Neutrophil (primary cell): Measurements from ENCODE around the gene SLC35F6.

Experiments
- H3K27ac ChIP-seq: fragments of 200-600 bp; sonication (generic); 2 replicates; pipeline ENCODE4 v1.5.1; 2016; ENCODE audit warnings: mild to moderate bottlenecking, moderate library complexity
- H3K27me3 ChIP-seq: fragments of 200-600 bp; sonication (generic); 2 replicates; pipeline ENCODE4 v1.6.0; 2016; ENCODE audit warnings: mild to moderate bottlenecking
- H3K36me3 ChIP-seq: fragments of 200-600 bp; sonication (generic); 2 replicates; pipeline ENCODE4 v1.5.1; 2017
- H3K4me1 ChIP-seq, 2 experiments: fragments of 200-600 bp in 1 of 2; sonication (generic) in 1 of 2; 1 replicate in 1 of 2; 2 replicates in 1 of 2; pipeline versions ENCODE4 v1.5.1 to v1.6.1; 2013 to 2016; ENCODE audit warnings: low read depth in 1 of 2, low read length in 1 of 2, mild to moderate bottlenecking in 1 of 2, moderate library complexity in 1 of 2; ENCODE audit not compliant: control insufficient read depth in 1 of 2, insufficient read depth in 1 of 2
- H3K4me3 ChIP-seq, 2 experiments: fragments of 200-600 bp in 1 of 2; sonication (generic) in 1 of 2; 1 replicate in 1 of 2; 2 replicates in 1 of 2; pipeline ENCODE4 v1.5.1; 2013 to 2016; ENCODE audit warnings: low read depth in 1 of 2, low read length in 1 of 2, mild to moderate bottlenecking in 1 of 2, moderate library complexity in 1 of 2
- H3K9me3 ChIP-seq: fragments of 200-600 bp; sonication (generic); 2 replicates; pipeline ENCODE4 v1.5.1; 2016
- TF ChIP-seq, protein P1 (sequence below): fragments of 200-600 bp; sonication (generic); IDR thresholded peaks from 2 replicates; pipeline ENCODE4 v1.5.1; 2016; ENCODE audit warnings: antibody characterized with exemption

Gene SLC35F6

DNA sequence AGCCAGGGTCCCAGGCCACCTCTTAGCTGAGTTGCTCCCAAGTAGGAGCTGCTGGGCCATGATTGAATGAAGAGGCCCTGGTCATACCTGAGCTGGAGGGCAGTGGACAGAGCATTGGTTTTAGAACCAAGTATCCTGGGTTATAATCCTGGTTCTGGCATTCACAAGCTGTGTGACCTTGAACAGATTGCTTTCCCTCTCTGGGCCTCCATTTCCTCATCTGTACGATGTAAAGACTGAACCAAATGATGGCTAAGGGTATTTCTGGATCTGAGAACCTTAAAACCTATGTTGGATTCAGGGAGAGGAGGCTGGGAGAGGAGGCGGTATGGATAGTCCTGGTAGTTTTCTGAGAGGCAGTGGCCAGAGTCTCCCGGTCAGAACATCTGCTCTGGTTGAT is 40.6 kb upstream of the SLC35F6 start:
- Histone ChIP-seq H3K4me1 (no peaks in the 10 kb centered on the region), H3K27me3 (peaks cover 17% of the 10 kb centered on the region), H3K27ac (no peak overlapping the region)

DNA sequence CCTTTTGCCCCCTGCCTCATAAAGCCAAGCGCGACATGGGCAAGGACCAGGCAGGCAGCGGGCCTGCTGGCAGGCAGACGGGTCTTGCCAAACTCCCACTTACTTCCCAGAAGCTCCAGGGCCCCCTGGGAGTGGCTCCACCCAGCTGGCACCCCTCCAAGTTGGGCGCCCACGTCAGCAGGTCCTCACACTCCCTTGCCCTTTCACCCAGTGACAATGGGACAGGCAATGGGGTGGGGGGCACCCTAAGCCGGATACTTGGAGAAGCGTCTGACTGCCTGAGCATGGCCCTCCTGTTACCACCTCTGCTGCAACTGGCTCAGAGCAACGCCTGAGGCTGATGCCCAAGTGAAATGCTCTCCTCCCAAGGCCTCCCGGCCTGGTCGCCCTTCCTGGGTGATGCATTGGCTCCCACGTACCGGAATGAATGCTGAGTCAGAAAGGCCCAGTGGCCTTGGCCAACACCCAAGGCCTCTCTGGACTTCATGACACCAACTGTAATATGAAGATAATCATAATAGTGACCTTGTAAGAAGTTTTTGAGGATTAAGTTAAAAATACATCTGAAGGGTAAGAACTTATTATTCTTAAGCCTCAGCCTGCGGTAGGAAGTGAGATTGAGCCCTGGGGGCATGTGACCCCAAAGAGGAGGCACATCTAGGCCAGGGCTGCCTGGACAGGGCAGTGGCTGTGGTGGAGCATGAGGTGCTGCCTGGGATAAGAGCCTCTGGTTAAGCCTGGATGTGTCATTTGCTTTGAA is 39.9 kb upstream of the SLC35F6 start:
- H3K27me3 ChIP-seq = peaks cover 24% of the 10 kb centered on the region
- H3K27ac ChIP-seq = no peak overlapping the region
- TF ChIP-seq, protein P1, sequence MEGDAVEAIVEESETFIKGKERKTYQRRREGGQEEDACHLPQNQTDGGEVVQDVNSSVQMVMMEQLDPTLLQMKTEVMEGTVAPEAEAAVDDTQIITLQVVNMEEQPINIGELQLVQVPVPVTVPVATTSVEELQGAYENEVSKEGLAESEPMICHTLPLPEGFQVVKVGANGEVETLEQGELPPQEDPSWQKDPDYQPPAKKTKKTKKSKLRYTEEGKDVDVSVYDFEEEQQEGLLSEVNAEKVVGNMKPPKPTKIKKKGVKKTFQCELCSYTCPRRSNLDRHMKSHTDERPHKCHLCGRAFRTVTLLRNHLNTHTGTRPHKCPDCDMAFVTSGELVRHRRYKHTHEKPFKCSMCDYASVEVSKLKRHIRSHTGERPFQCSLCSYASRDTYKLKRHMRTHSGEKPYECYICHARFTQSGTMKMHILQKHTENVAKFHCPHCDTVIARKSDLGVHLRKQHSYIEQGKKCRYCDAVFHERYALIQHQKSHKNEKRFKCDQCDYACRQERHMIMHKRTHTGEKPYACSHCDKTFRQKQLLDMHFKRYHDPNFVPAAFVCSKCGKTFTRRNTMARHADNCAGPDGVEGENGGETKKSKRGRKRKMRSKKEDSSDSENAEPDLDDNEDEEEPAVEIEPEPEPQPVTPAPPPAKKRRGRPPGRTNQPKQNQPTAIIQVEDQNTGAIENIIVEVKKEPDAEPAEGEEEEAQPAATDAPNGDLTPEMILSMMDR = no peak
- no peak overlapping the region for H3K4me3 ChIP-seq
- H3K4me1 ChIP-seq = no peaks in the 10 kb centered on the region
- H3K9me3 ChIP-seq = no peaks in the 10 kb centered on the region
- no peaks in the 10 kb centered on the region for H3K36me3 ChIP-seq

More for the DNA sequence above, 40.6 kb upstream of the SLC35F6 start:
- TF ChIP-seq, protein P1 = no peak
- Histone ChIP-seq H3K4me3 (no peak overlapping the region), H3K36me3 (no peaks in the 10 kb centered on the region), H3K9me3 (no peaks in the 10 kb centered on the region)

DNA sequence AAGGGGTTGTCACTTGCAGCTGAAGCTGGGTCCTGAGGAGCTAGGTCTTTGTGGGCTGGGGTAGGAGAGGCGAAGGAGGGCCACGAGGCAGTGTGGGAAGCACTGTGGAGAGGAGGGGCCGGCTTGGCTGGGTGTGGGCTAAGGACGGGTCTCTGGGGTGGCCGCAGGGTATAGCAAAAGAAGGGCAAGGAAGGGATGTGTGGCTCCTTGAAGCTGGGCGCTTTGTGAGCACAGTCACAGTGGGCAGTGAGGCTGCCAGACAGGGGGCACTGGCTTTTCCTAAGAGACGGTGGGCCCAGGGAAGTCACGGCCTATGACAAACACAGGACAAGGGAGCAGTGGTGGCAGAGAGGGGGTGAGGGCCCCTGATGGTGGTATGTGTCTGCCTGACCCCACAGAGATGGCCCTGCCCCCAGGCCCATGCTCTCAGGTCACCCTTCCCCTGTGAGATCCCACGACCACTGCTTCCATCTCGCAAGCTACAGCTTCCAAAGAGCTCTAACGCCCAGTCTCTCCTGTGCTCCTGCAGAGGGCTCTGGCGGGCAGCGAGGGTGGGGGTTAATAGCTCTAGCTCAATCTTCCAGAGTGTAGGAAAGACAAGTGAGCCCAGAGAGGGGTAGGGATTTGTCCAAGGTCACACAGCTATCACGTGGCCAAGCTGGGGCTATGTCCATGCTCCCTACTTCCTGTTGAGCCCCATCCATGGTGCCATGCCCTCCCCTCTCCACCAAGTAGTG is 39.1 kb upstream of the SLC35F6 start:
- Histone ChIP-seq H3K27me3 (peaks cover 30% of the 10 kb centered on the region), H3K36me3 (no peaks in the 10 kb centered on the region), H3K27ac (no peak overlapping the region), H3K4me1 (no peaks in the 10 kb centered on the region), H3K4me3 (no peak overlapping the region), H3K9me3 (no peaks in the 10 kb centered on the region)
- TF ChIP-seq, protein P1 = no peak

DNA sequence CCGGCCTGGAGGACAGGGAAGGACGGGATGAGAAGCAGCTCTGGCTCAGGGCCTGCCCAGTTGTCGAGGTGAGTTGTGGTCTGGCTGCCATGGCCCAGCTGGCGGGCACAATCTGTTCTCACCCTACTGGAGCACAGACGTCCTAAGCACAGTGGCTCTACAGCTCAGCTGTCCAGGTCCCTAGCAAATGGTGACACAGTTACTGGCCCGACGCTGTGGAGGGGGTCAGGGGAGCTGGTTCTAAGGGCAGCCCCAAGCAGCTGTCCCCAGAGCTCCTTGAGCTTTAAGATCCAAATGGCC is 38.6 kb upstream of the SLC35F6 start:
- TF ChIP-seq, protein P1 = no peak
- no peaks in the 10 kb centered on the region for H3K4me1 ChIP-seq
- H3K4me3 ChIP-seq = no peak overlapping the region

DNA sequence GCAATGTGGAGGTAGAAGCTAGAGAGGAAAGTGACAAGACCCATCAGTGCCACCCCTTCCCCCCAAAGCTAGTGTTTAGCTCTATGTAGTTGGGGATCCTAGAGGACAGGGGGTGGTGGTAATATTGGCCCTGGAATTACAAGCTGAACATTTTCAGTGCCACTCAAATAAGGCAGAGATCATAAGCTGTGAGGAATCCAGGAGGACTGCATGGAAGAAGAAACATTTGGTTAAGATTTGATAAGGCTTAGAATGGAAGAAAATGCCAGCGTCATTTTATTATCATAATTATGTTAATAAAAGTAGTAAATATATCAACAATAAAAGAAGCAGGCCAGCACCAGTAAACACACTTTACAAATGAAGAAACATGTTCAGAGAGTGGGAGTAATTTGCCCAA is 37.9 kb upstream of the SLC35F6 start:
- no peak overlapping the region for H3K4me3 ChIP-seq
- H3K4me1 ChIP-seq = no peaks in the 10 kb centered on the region
- TF ChIP-seq, protein P1 = no peak
- no peak overlapping the region for H3K27ac ChIP-seq
- H3K9me3 ChIP-seq = no peaks in the 10 kb centered on the region
- peaks cover 40% of the 10 kb centered on the region for H3K27me3 ChIP-seq
- H3K36me3 ChIP-seq = no peaks in the 10 kb centered on the region

More for the DNA sequence above, 38.6 kb upstream of the SLC35F6 start:
- Histone ChIP-seq H3K27ac (no peak overlapping the region), H3K9me3 (no peaks in the 10 kb centered on the region), H3K36me3 (no peaks in the 10 kb centered on the region), H3K27me3 (peaks cover 35% of the 10 kb centered on the region)
